ENCODE measurements around the gene HPCA.

HPCA gene

DNA sequence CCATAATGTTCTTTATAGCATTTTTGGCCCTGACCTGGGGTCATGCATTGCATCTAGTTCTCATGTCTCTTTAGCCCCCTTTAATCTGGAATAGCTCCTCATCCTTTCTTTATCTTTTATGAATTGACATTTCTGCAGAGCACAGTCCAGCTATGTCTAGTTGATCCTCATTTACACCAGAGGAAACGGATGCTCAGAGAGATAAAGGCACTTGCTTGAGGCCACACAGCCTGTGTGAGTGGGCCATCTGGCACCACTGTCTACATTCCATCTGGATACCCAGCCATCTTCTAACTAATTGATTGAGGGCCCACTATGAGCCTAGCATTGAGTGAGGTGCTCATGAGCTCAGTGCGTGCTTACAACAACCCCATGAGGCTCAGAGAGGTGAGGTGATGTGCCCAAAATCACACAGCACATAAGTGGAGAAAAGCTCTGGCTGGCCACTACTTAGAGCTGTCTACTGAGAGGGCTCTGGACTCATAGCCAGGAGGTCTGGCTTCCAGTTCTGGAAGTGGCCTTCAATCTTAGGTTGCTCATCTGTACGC lies 3.5 kb downstream of the HPCA start:
- no peak overlapping the region for H3K4me3 ChIP-seq (ENCODE audit: low read length)
- H3K4me1 ChIP-seq (ENCODE audit: control insufficient read depth, low read depth, low read length), result no peaks in the 10 kb centered on the region
- H3K56ac ChIP-seq (ENCODE audit: low read length), result no peak overlapping the region
- no peak overlapping the region for H3K4ac ChIP-seq (ENCODE audit: low read depth, low read length)
- no peak overlapping the region for H2BK15ac ChIP-seq (replicated peaks; ENCODE audit: low read depth)
- H3K27me3 ChIP-seq (ENCODE audit: insufficient read depth, low read length, poor library complexity), result peaks cover 3% of the 10 kb centered on the region
- H3K4me2 ChIP-seq (ENCODE audit: low read length), result no peak overlapping the region
- H3K23ac ChIP-seq (ENCODE audit: low read length), result no peak overlapping the region
- no peaks in the 10 kb centered on the region for H3K79me1 ChIP-seq (ENCODE audit: low read length)
- H4K8ac ChIP-seq (ENCODE audit: low read depth, low read length), result no peak overlapping the region
- H2BK120ac ChIP-seq (ENCODE audit: low read depth, low read length), result no peak overlapping the region
- no peak overlapping the region for H3K18ac ChIP-seq (ENCODE audit: low read length)
- no peak overlapping the region for H2BK5ac ChIP-seq (ENCODE audit: low read length)
- no peaks in the 10 kb centered on the region for H3K79me2 ChIP-seq (ENCODE audit: control insufficient read depth, insufficient read depth, low read length)
- whole genome bisulfite sequencing (ENCODE audit: extremely low coverage, insufficient coverage, low lambda C conversion rate), result no CpG with 5 or more reads among the region's 3 CpGs
- no peak overlapping the region for H3K9ac ChIP-seq (ENCODE audit: low read length)
- DNase-seq, result no peak
- no peak overlapping the region for H2AK5ac ChIP-seq (ENCODE audit: low read length)
- no peak overlapping the region for H4K5ac ChIP-seq (ENCODE audit: low read length)
- H3K27ac ChIP-seq (ENCODE audit: low read depth, low read length), result no peak overlapping the region
- no peaks in the 10 kb centered on the region for H3K36me3 ChIP-seq (ENCODE audit: control insufficient read depth, insufficient read depth, low read length)

DNA sequence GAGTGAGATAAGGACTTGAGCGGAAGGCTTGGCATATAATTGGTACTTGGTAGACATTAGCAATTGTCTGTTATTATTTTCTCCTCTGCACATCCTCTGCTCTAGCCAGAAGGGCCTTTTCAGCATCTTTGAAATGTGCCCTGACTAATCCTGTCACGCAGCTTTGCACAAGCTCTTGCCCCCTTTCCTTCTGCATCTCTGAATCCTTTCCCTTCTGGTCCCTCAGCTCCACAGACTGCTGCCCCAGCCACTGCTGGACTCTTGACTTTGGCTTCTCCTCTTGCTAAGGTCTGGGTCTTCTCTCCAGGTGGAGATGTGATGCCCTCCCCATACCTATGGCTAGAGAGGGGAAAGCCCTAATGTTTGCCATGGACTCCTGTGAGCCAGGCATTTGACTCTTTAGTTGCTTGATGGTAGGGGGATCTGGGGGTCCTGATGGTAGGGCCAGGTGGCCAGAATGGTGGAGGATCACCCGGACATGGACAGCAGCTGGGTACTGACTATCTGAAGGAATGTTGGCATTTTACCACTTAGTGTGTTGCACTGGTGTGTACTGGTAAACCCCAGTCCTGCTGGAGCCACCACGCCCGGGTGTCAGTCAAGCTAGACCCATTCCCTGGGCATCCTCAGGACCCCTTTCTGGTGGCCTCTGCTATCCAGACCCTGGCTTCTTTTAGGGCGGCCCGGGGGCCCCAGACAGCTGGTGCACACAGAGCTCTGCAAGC lies 4.4 kb downstream of the HPCA start:
- no peak for DNase-seq
- Histone ChIP-seq H4K5ac (ENCODE audit: low read length) (no peak overlapping the region), H3K23ac (ENCODE audit: low read length) (no peak overlapping the region), H3K9ac (ENCODE audit: low read length) (no peak overlapping the region), H3K27ac (ENCODE audit: low read depth, low read length) (no peak overlapping the region), H3K18ac (ENCODE audit: low read length) (no peak overlapping the region), H3K27me3 (ENCODE audit: insufficient read depth, low read length, poor library complexity) (peaks cover 3% of the 10 kb centered on the region), H2BK5ac (ENCODE audit: low read length) (no peak overlapping the region), H2BK15ac (replicated peaks; ENCODE audit: low read depth) (no peak overlapping the region), H3K36me3 (ENCODE audit: control insufficient read depth, insufficient read depth, low read length) (no peaks in the 10 kb centered on the region), H3K79me2 (ENCODE audit: control insufficient read depth, insufficient read depth, low read length) (no peaks in the 10 kb centered on the region), H3K4me3 (ENCODE audit: low read length) (no peak overlapping the region), H4K8ac (ENCODE audit: low read depth, low read length) (no peak overlapping the region), H3K4me2 (ENCODE audit: low read length) (no peak overlapping the region), H3K56ac (ENCODE audit: low read length) (no peak overlapping the region), H3K4ac (ENCODE audit: low read depth, low read length) (no peak overlapping the region), H2AK5ac (ENCODE audit: low read length) (no peak overlapping the region), H2BK120ac (ENCODE audit: low read depth, low read length) (no peak overlapping the region), H3K4me1 (ENCODE audit: control insufficient read depth, low read depth, low read length) (no peaks in the 10 kb centered on the region), H3K79me1 (ENCODE audit: low read length) (no peaks in the 10 kb centered on the region)
- no CpG with 5 or more reads among the region's 7 CpGs for WGBS (ENCODE audit: extremely low coverage, insufficient coverage, low lambda C conversion rate)

DNA sequence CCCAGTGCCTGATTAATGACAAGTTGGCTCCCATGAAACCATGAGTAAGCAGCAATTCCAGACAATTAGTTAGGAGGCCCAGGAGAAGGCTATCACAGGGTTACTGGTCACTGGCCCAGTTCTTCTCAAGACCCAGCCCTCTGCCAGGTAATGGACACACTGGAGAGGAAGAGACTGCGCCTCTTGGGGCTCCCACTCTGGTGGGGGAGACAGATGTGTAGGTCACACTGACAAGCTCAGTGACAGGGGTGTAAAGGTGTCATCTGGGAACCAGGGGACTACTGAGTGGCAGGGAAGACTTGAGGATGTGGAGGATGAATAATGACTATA lies 4.9 kb downstream of the HPCA start:
- no peaks in the 10 kb centered on the region for H3K79me1 ChIP-seq (ENCODE audit: low read length)
- DNase-seq, result no peak
- H3K36me3 ChIP-seq (ENCODE audit: control insufficient read depth, insufficient read depth, low read length), result no peaks in the 10 kb centered on the region
- H3K27ac ChIP-seq (ENCODE audit: low read depth, low read length), result no peak overlapping the region
- no peak overlapping the region for H3K23ac ChIP-seq (ENCODE audit: low read length)
- H3K4me2 ChIP-seq (ENCODE audit: low read length), result no peak overlapping the region
- no peak overlapping the region for H3K18ac ChIP-seq (ENCODE audit: low read length)
- no peak overlapping the region for H2BK15ac ChIP-seq (replicated peaks; ENCODE audit: low read depth)
- H3K4me1 ChIP-seq (ENCODE audit: control insufficient read depth, low read depth, low read length), result no peaks in the 10 kb centered on the region
- no peak overlapping the region for H3K4me3 ChIP-seq (ENCODE audit: low read length)
- no peak overlapping the region for H2BK5ac ChIP-seq (ENCODE audit: low read length)
- H3K27me3 ChIP-seq (ENCODE audit: insufficient read depth, low read length, poor library complexity), result no peaks in the 10 kb centered on the region
- H4K8ac ChIP-seq (ENCODE audit: low read depth, low read length), result no peak overlapping the region
- H3K9ac ChIP-seq (ENCODE audit: low read length), result no peak overlapping the region
- H3K56ac ChIP-seq (ENCODE audit: low read length), result no peak overlapping the region
- H3K4ac ChIP-seq (ENCODE audit: low read depth, low read length), result no peak overlapping the region
- WGBS (ENCODE audit: extremely low coverage, insufficient coverage, low lambda C conversion rate), result no CpG with 5 or more reads among the region's 1 CpG
- H4K5ac ChIP-seq (ENCODE audit: low read length), result no peak overlapping the region
- no peak overlapping the region for H2AK5ac ChIP-seq (ENCODE audit: low read length)
- no peak overlapping the region for H2BK120ac ChIP-seq (ENCODE audit: low read depth, low read length)
- H3K79me2 ChIP-seq (ENCODE audit: control insufficient read depth, insufficient read depth, low read length), result no peaks in the 10 kb centered on the region

DNA sequence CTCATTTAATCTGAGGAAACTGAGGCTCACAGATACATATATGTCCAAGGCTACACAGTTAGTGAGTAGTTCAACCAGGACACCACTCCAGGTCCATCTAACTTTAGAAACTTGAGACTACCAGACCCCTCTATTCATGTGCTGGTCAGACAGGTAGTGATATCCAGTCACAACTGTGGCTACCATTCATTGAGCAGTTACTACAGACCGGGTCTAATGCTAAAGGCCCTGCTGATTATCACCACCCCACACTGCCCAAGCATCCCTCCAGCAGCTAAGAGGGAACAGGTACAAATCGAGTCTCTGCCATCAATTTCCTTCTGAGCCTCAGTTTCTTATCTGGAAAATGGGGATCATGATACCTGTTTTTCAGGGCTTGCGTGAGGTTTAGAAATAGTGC lies 5.3 kb downstream of the HPCA start:
- no peak overlapping the region for H3K27ac ChIP-seq (ENCODE audit: low read depth, low read length)
- no peaks in the 10 kb centered on the region for H3K79me1 ChIP-seq (ENCODE audit: low read length)
- H3K4me2 ChIP-seq (ENCODE audit: low read length), result no peak overlapping the region
- H4K5ac ChIP-seq (ENCODE audit: low read length), result no peak overlapping the region
- H2BK15ac ChIP-seq (replicated peaks; ENCODE audit: low read depth), result no peak overlapping the region
- no peak overlapping the region for H2BK5ac ChIP-seq (ENCODE audit: low read length)
- H3K4me3 ChIP-seq (ENCODE audit: low read length), result no peak overlapping the region
- H3K18ac ChIP-seq (ENCODE audit: low read length), result no peak overlapping the region
- no peak overlapping the region for H3K23ac ChIP-seq (ENCODE audit: low read length)
- H3K56ac ChIP-seq (ENCODE audit: low read length), result no peak overlapping the region
- no peak overlapping the region for H3K9ac ChIP-seq (ENCODE audit: low read length)
- no peak overlapping the region for H2BK120ac ChIP-seq (ENCODE audit: low read depth, low read length)
- H4K8ac ChIP-seq (ENCODE audit: low read depth, low read length), result no peak overlapping the region
- H2AK5ac ChIP-seq (ENCODE audit: low read length), result no peak overlapping the region
- no peaks in the 10 kb centered on the region for H3K27me3 ChIP-seq (ENCODE audit: insufficient read depth, low read length, poor library complexity)
- WGBS (ENCODE audit: extremely low coverage, insufficient coverage, low lambda C conversion rate), result no CpG with 5 or more reads among the region's 3 CpGs
- no peaks in the 10 kb centered on the region for H3K4me1 ChIP-seq (ENCODE audit: control insufficient read depth, low read depth, low read length)
- no peak overlapping the region for H3K4ac ChIP-seq (ENCODE audit: low read depth, low read length)
- no peaks in the 10 kb centered on the region for H3K79me2 ChIP-seq (ENCODE audit: control insufficient read depth, insufficient read depth, low read length)
- H3K36me3 ChIP-seq (ENCODE audit: control insufficient read depth, insufficient read depth, low read length), result no peaks in the 10 kb centered on the region
- DNase-seq, result no peak

DNA sequence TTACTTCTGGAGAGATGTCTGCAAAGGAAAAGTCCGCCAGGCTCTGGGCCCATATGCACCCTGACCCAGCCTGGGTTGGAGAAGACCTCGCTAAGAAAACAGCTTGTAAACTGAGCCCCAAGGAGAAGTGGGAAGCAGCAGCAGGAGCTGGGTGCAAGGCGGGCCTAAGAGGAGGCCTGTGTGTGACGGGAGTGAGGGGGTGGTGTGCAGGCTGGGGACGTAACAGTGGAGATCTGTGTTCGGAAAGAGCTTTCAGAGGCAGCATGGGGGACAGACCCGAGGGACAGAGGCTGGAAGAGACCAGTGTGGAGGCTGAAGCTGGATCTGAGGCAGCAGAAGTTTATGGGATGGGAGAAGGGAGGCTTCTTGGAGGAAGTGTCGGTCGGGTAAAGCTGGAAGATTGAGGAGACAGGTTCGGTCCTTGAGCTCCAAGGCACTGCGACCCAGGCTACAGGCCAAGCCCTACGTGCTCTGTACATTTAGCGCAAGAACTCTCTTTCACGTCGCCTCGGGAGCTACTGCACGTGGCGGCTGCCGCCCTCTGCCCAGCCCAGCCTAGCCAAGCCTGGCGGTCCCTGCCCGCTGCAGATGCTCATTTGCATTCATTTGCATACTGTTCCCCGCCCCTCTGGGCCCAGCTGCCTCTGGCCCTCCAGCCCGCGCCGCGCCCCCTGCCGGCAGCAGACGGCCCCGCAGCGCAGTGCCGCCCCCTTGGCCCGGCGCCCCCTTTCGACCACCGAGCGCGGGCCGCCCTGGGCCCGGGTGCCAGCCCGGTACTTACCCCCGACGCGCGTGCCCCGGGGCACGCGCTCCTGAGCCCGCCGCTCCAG lies 6.3 kb downstream of the HPCA start:
- Histone ChIP-seq H3K36me3 (ENCODE audit: control insufficient read depth, insufficient read depth, low read length) (no peaks in the 10 kb centered on the region), H2BK120ac (ENCODE audit: low read depth, low read length) (no peak overlapping the region), H4K8ac (ENCODE audit: low read depth, low read length) (no peak overlapping the region), H3K18ac (ENCODE audit: low read length) (no peak overlapping the region), H3K27me3 (ENCODE audit: insufficient read depth, low read length, poor library complexity) (no peaks in the 10 kb centered on the region), H4K5ac (ENCODE audit: low read length) (no peak overlapping the region), H3K27ac (ENCODE audit: low read depth, low read length) (no peak overlapping the region), H3K79me2 (ENCODE audit: control insufficient read depth, insufficient read depth, low read length) (no peaks in the 10 kb centered on the region), H2BK15ac (replicated peaks; ENCODE audit: low read depth) (no peak overlapping the region), H3K4ac (ENCODE audit: low read depth, low read length) (no peak overlapping the region), H3K23ac (ENCODE audit: low read length) (no peak overlapping the region), H3K56ac (ENCODE audit: low read length) (peak overlapping the region; percentile 80), H3K4me2 (ENCODE audit: low read length) (peak overlapping the region; percentile 57), H2AK5ac (ENCODE audit: low read length) (no peak overlapping the region), H3K4me1 (ENCODE audit: control insufficient read depth, low read depth, low read length) (no peaks in the 10 kb centered on the region), H3K4me3 (ENCODE audit: low read length) (peak overlapping the region; percentile 40), H3K79me1 (ENCODE audit: low read length) (no peaks in the 10 kb centered on the region), H2BK5ac (ENCODE audit: low read length) (no peak overlapping the region), H3K9ac (ENCODE audit: low read length) (peak overlapping the region; percentile 61)
- WGBS (ENCODE audit: extremely low coverage, insufficient coverage, low lambda C conversion rate), result no CpG with 5 or more reads among the region's 49 CpGs
- DNase-seq, result peak; percentile 88

Measured in mesendoderm (in vitro differentiated cells).